PC-9 (cell line): ENCODE measurements around the gene MLC1.

Experiments used
- EZH2 ChIP-seq: fragments of 200-600 bp; sonication (generic); IDR thresholded peaks from 2 replicates; pipeline ENCODE4 v1.8.0; 2017; ENCODE audit warnings: antibody characterized with exemption, low read depth
- TF ChIP-seq, protein P1 (sequence below): fragments of 200-600 bp; sonication (generic); conservative IDR thresholded peaks from 2 replicates; pipeline ENCODE4 v1.6.1; 2017; ENCODE audit warnings: mixed run types, antibody characterized with exemption, mild to moderate bottlenecking, moderate library complexity

DNA sequence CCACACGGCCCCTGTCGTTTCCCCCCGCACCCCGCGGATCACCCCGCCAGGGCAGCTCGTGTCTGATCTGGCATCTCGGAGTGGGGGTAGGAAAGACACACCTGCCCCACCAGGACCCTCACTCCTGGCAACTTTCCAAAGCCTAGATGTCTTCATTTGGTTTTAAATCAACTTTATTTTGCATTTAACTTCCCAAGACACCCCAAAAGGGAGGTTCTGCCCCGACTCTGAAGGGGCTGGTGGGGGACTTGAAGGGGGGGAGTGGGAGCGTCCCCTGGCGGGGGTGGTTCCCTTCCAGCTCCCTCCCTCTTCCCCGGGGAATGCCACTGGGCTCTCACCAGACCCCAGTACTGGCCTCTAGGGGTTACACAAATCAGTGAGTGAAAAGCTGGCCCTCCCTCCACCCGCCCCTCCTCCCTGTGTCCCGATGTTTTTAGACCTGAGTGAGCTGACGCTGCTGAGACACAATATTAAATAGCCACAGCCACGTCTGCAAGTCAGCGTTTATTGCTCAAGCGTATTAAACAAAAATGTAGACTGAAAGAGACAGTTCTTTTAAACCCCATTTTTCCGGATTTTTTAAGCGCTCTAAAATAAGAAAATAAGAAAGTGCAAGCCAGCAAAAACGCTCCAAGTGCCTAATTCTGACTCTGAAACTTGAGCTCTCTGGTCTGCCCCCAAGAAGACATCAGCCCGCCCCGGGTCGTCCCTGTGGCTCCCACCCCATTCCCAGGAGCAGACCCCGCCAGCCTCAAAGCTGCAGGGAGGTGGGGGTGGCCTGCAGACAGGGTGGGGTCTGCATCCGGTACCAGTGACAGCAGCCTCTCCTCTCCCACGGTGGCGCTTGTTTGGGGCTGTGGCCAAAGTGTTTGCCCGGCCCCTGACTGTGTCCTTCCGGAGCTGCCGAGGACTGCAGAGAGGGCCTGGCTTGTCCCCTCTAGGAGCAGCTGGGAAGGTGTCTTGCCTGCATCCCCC is 26.0 kb downstream of the MLC1 start:
- TF ChIP-seq, protein P1, sequence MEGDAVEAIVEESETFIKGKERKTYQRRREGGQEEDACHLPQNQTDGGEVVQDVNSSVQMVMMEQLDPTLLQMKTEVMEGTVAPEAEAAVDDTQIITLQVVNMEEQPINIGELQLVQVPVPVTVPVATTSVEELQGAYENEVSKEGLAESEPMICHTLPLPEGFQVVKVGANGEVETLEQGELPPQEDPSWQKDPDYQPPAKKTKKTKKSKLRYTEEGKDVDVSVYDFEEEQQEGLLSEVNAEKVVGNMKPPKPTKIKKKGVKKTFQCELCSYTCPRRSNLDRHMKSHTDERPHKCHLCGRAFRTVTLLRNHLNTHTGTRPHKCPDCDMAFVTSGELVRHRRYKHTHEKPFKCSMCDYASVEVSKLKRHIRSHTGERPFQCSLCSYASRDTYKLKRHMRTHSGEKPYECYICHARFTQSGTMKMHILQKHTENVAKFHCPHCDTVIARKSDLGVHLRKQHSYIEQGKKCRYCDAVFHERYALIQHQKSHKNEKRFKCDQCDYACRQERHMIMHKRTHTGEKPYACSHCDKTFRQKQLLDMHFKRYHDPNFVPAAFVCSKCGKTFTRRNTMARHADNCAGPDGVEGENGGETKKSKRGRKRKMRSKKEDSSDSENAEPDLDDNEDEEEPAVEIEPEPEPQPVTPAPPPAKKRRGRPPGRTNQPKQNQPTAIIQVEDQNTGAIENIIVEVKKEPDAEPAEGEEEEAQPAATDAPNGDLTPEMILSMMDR = no peak
- TF ChIP-seq EZH2 = no peak
